ENCODE measurements around the gene CSAD. TPM values are rescaled to one million over a fixed set of nuclear protein-coding genes. Genes with fewer than 3 reads are reported as not detected.
"Not testable (repeated sequence)": the region's sequence is repeated elsewhere in the genome, so short reads cannot be mapped to it uniquely, and the experiment has no call there.

CSAD gene
- total RNA-seq, 1 donor from 2014 or later: 41.7 TPM

DNA sequence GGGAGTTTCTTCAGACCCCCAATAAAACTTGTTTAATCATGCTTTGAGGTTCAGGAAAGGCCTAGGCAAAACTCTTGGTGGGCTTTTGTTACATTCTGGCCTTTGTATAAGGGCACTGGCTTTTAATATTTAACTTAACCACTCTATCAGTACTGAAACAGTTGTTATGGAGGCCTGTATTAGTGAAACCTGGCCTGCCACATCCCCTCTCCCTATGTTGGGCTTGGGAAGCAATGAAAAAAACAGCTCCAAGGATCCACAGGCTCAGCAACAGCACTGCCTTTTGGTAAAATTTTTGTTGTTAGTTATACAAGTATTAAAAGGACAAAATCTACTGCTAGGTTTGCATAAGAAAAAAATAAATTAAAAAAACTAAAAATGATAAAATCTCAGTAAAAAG, 66.8 kb downstream of the CSAD start:
- H3K9me3 ChIP-seq: no peaks in the 10 kb centered on the region
- TF ChIP-seq, protein P1, sequence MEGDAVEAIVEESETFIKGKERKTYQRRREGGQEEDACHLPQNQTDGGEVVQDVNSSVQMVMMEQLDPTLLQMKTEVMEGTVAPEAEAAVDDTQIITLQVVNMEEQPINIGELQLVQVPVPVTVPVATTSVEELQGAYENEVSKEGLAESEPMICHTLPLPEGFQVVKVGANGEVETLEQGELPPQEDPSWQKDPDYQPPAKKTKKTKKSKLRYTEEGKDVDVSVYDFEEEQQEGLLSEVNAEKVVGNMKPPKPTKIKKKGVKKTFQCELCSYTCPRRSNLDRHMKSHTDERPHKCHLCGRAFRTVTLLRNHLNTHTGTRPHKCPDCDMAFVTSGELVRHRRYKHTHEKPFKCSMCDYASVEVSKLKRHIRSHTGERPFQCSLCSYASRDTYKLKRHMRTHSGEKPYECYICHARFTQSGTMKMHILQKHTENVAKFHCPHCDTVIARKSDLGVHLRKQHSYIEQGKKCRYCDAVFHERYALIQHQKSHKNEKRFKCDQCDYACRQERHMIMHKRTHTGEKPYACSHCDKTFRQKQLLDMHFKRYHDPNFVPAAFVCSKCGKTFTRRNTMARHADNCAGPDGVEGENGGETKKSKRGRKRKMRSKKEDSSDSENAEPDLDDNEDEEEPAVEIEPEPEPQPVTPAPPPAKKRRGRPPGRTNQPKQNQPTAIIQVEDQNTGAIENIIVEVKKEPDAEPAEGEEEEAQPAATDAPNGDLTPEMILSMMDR (IDR thresholded peaks at IDR 0.05): no peak
- intact Hi-C loops (cut with DNase I): no loop called here
- ATAC-seq: no peak
- no peaks in the 10 kb centered on the region for H3K36me3 ChIP-seq
- H3K4me1 ChIP-seq: no peaks in the 10 kb centered on the region
- DNase-seq: no peak
- H3K27me3 ChIP-seq: no peaks in the 10 kb centered on the region
- H3K27ac ChIP-seq: no peak overlapping the region
- H3K4me3 ChIP-seq: no peak overlapping the region

DNA sequence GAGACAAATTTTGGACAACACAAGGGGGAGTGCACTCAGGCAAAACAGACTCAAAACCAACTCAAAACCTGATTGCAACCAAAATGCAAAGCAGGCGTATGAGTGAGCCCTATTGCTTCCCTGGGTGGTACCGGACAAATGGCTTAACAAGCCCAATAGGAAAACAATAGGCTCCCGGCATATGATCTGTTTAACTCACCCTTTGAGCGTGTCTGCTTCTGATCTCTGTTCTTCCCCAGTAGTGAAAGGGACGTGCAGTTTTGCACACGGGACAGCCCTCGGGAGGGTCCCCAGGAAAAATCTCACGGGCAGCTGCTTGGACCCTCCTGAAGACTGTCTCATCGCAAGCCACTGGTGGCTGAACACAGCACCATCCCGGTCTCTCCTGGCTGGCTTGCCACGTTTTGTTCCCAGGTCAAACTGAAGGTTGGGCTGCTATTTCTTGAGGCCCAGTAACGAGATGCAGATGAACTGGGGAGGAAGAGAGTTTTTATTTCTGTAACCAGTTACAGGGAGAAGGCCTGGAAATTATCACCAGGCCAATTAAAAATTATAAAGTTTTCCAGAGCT, 67.5 kb downstream of the CSAD start:
- H3K9me3 ChIP-seq: no peaks in the 10 kb centered on the region
- no peak for DNase-seq
- intact Hi-C loops (cut with DNase I): no loop called here
- H3K4me1 ChIP-seq: no peaks in the 10 kb centered on the region
- H3K27me3 ChIP-seq: no peaks in the 10 kb centered on the region
- TF ChIP-seq, protein P1 (IDR thresholded peaks at IDR 0.05): no peak
- no peak overlapping the region for H3K4me3 ChIP-seq
- no peak overlapping the region for H3K27ac ChIP-seq
- ATAC-seq: no peak
- no peaks in the 10 kb centered on the region for H3K36me3 ChIP-seq

- not testable (repeated sequence) for ATAC-seq, H3K9me3 ChIP-seq, H3K4me3 ChIP-seq
Observed at GRCh38 chr12:53112431-53112830, 68.3 kb downstream of the CSAD start.

More at GRCh38 chr12:53112431-53112830, 68.3 kb downstream of the CSAD start:
- H3K27me3 ChIP-seq; H3K36me3 ChIP-seq; intact Hi-C loops (cut with DNase I); DNase-seq; H3K27ac ChIP-seq; H3K4me1 ChIP-seq: not testable (repeated sequence)

Other genes with a start within 250 kb of the CSAD start
- gene KRT18, start 231.8 kb downstream of the CSAD start, total RNA-seq: 255 TPM
- 436 TPM for gene EIF4B, start 174.5 kb downstream of the CSAD start, total RNA-seq
- gene TNS2, start 130.9 kb downstream of the CSAD start, total RNA-seq: 232 TPM
- 50.4 TPM for gene SPRYD3, start 101.5 kb downstream of the CSAD start, total RNA-seq
- gene IGFBP6, start 83.3 kb downstream of the CSAD start, total RNA-seq: 34.6 TPM
- gene SOAT2, start 77.4 kb downstream of the CSAD start, total RNA-seq: not detected
- gene ZNF740, start 203 bp downstream of the CSAD start, total RNA-seq: 46.8 TPM
- gene ITGB7, start 26.3 kb upstream of the CSAD start, total RNA-seq: 7.7 TPM
- gene RARG, start 51.3 kb upstream of the CSAD start, total RNA-seq: 23.8 TPM
- 0.35 TPM for gene ESPL1, start 87.4 kb upstream of the CSAD start, total RNA-seq
- gene PFDN5, start 114.6 kb upstream of the CSAD start, total RNA-seq: 424 TPM
- gene MYG1, start 118.8 kb upstream of the CSAD start, total RNA-seq: 41.9 TPM
- 43.2 TPM for gene AAAS, start 140.7 kb upstream of the CSAD start, total RNA-seq
- gene SP7, start 155.4 kb upstream of the CSAD start, total RNA-seq: not detected
- 87.7 TPM for gene SP1, start 199.3 kb upstream of the CSAD start, total RNA-seq
- gene AMHR2, start 242.9 kb upstream of the CSAD start, total RNA-seq: 0.46 TPM